SK-N-SH treated with all-trans-retinoic acid at 6 μM for 48 hours (cell line): ENCODE results near the gene IDI2.

Experiments used
- BACH2 ChIP-seq: fragments of 250-450 bp; sonication (Bioruptor Pico); IDR thresholded peaks from 2 replicates; pipeline ENCODE4 v1.9.0; 2021; ENCODE audit warnings: mild to moderate bottlenecking, borderline replicate concordance
- ESRRG ChIP-seq: fragments of 250-450 bp; sonication (Bioruptor Pico); IDR thresholded peaks from 2 replicates; pipeline ENCODE4 v1.6.1; 2021; ENCODE audit warnings: mild to moderate bottlenecking
- GLIS3 ChIP-seq: fragments of 250-450 bp; sonication (Bioruptor Pico); IDR thresholded peaks from 2 replicates; pipeline ENCODE4 v1.5.0; 2020; ENCODE audit warnings: mild to moderate bottlenecking, moderate library complexity
- RARB ChIP-seq: fragments of 250-450 bp; sonication (Bioruptor Pico); IDR thresholded peaks from 2 replicates; pipeline ENCODE4 v1.8.0; 2021; ENCODE audit warnings: mild to moderate bottlenecking, moderate library complexity
- SNAI2 ChIP-seq: fragments of 250-450 bp; sonication (Bioruptor Pico); IDR thresholded peaks from 2 replicates; pipeline ENCODE4 v1.5.0; 2020; ENCODE audit warnings: mild to moderate bottlenecking, moderate library complexity
- TCF4 ChIP-seq: fragments of 250-450 bp; sonication (Bioruptor Pico); IDR thresholded peaks from 2 replicates; pipeline ENCODE4 v1.8.0; 2021; ENCODE audit warnings: mild to moderate bottlenecking, moderate library complexity, borderline replicate concordance
- ZNF565 ChIP-seq: fragments of 450-650 bp; formaldehyde crosslinking; conservative IDR thresholded peaks from 2 replicates; pipeline ENCODE4 v1.5.0; 2020; ENCODE audit warnings: low read depth, mild to moderate bottlenecking, moderate library complexity
- TF ChIP-seq, protein P1 (sequence below): fragments of 250-450 bp; sonication (Bioruptor Pico); IDR thresholded peaks from 2 replicates; pipeline ENCODE4 v1.5.1; 2020; ENCODE audit warnings: low read depth, mild to moderate bottlenecking, moderate library complexity
- TF ChIP-seq, protein P2 (sequence below): fragments of 250-450 bp; sonication (Bioruptor Pico); IDR thresholded peaks from 2 replicates; pipeline ENCODE4 v1.5.1; 2021; ENCODE audit warnings: mild to moderate bottlenecking, moderate library complexity

DNA sequence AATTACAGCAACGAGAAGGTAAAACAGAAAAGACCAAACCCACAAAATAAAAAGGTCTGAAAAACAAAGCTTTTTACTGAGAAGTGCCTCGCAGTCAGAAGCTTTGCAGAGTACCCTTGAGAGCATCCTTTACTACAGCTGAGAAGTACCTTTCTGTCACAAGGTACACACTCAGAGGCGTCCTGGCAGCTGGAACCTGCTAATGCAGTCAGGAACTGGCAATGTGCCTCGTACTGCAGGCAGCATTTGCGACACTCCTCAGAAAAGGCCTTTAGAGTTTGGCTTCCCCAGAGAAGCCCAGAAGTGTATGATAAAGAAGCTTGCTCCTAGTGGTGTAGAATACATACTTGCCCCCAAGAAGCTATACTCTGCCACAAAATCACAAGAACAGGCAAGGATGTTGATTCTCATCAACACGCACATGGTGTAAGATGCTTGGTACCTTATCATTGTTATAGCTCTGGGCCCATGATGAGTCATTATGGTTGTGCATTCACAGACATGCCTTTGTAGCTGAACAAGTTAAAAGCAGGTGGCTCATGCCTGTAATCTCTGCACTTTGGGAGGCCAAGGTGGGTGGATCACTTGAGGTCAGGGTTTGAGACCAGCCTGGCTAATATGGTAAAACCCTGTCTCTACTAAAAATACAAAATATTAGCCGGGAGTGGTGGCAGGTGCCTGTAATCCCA is 39.4 kb downstream of the IDI2 start:
- TF ChIP-seq RARB (CRISPR knock-in tag) = no peak
- TF ChIP-seq ESRRG (CRISPR knock-in tag) = no peak
- TF ChIP-seq, protein P1, sequence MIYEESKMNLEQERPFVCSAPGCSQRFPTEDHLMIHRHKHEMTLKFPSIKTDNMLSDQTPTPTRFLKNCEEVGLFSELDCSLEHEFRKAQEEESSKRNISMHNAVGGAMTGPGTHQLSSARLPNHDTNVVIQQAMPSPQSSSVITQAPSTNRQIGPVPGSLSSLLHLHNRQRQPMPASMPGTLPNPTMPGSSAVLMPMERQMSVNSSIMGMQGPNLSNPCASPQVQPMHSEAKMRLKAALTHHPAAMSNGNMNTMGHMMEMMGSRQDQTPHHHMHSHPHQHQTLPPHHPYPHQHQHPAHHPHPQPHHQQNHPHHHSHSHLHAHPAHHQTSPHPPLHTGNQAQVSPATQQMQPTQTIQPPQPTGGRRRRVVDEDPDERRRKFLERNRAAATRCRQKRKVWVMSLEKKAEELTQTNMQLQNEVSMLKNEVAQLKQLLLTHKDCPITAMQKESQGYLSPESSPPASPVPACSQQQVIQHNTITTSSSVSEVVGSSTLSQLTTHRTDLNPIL = no peak
- TF ChIP-seq, protein P2, sequence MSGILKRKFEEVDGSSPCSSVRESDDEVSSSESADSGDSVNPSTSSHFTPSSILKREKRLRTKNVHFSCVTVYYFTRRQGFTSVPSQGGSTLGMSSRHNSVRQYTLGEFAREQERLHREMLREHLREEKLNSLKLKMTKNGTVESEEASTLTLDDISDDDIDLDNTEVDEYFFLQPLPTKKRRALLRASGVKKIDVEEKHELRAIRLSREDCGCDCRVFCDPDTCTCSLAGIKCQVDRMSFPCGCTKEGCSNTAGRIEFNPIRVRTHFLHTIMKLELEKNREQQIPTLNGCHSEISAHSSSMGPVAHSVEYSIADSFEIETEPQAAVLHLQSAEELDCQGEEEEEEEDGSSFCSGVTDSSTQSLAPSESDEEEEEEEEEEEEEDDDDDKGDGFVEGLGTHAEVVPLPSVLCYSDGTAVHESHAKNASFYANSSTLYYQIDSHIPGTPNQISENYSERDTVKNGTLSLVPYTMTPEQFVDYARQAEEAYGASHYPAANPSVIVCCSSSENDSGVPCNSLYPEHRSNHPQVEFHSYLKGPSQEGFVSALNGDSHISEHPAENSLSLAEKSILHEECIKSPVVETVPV (CRISPR knock-in tag) = no peak
- TF ChIP-seq TCF4 (CRISPR knock-in tag) = no peak
- TF ChIP-seq BACH2 = no peak
- TF ChIP-seq SNAI2 (CRISPR knock-in tag) = no peak
- no peak for TF ChIP-seq ZNF565 (CRISPR knock-in tag)
- TF ChIP-seq GLIS3 = no peak
